Measurements from ENCODE around the gene CCND3. TPM values are rescaled to one million over a fixed set of nuclear protein-coding genes. Genes with fewer than 3 reads are reported as not detected.
A peak's percentile ranks its signal among the peaks of the same experiment; 100 is the strongest.

The CCND3 gene
- total and polyA plus RNA-seq, 2 of the 13 experiments (the other 11 are each of a cell fraction or from before 2014, with no cell fraction given), result 4.3 to 7.2 TPM

- TF ChIP-seq PRPF4 (IDR thresholded peaks at IDR 0.05; ENCODE audit: low read depth, low read length, poor library complexity, severe bottlenecking) (no peak), ZNF580 (CRISPR knock-in tag; IDR thresholded peaks at IDR 0.05; ENCODE audit: borderline replicate concordance, low read depth) (peak; percentile 15; the same call in 1 of the 2 replicates), ZNF772 (CRISPR knock-in tag; IDR thresholded peaks at IDR 0.05) (no peak; the same call in 1 of the 2 replicates), ELF4 (CRISPR knock-in tag; IDR thresholded peaks at IDR 0.05; ENCODE audit: borderline replicate concordance) (0 out of 2 replicates have a peak, but pooled peaks have one; percentile 81), ZNF333 (CRISPR knock-in tag; IDR thresholded peaks at IDR 0.05; ENCODE audit: borderline replicate concordance) (0 out of 2 replicates have a peak, but pooled peaks have one; percentile 2), NKX3-1 (CRISPR knock-in tag; IDR thresholded peaks at IDR 0.05) (peak; percentile 94), ZNF432 (CRISPR knock-in tag; IDR thresholded peaks at IDR 0.05; ENCODE audit: borderline replicate concordance) (no peak), ZBTB38 (CRISPR knock-in tag; IDR thresholded peaks at IDR 0.05) (no peak; the same call in 1 of the 2 replicates), ZNF207 (IDR thresholded peaks at IDR 0.05; ENCODE audit: borderline replicate concordance) (no peak), CBX1 (IDR thresholded peaks at IDR 0.05; ENCODE audit: low read depth) (no peak), TBP (CRISPR knock-in tag; IDR thresholded peaks at IDR 0.05) (peak; percentile 50; the same call in 1 of the 2 replicates), MAFK (conservative IDR thresholded peaks at IDR 0.05 in 1 of 2, IDR thresholded peaks at IDR 0.05 in 1 of 2; ENCODE audit: low read length in 2 of 2) (no peak), ZBTB10 (CRISPR knock-in tag; IDR thresholded peaks at IDR 0.05; ENCODE audit: borderline replicate concordance) (0 out of 2 replicates have a peak, but pooled peaks have one; percentile 50), NCOA5 (CRISPR knock-in tag; IDR thresholded peaks at IDR 0.05) (no peak), BRCA1 (CRISPR knock-in tag; IDR thresholded peaks at IDR 0.05) (no peak; the same call in 1 of the 2 replicates), MTF1 (CRISPR knock-in tag; IDR thresholded peaks at IDR 0.05) (no peak), RXRA (CRISPR knock-in tag; IDR thresholded peaks at IDR 0.05) (peak; percentile 46; the same call in 1 of the 2 replicates), KAT8 (CRISPR knock-in tag; IDR thresholded peaks at IDR 0.05) (peak; percentile 99), ZBTB3 (CRISPR knock-in tag; IDR thresholded peaks at IDR 0.05; ENCODE audit: borderline replicate concordance, low read depth) (no peak; the same call in 1 of the 2 replicates), TCF7 (IDR thresholded peaks at IDR 0.05; ENCODE audit: low read depth) (no peak)
- TF ChIP-seq, protein P1, sequence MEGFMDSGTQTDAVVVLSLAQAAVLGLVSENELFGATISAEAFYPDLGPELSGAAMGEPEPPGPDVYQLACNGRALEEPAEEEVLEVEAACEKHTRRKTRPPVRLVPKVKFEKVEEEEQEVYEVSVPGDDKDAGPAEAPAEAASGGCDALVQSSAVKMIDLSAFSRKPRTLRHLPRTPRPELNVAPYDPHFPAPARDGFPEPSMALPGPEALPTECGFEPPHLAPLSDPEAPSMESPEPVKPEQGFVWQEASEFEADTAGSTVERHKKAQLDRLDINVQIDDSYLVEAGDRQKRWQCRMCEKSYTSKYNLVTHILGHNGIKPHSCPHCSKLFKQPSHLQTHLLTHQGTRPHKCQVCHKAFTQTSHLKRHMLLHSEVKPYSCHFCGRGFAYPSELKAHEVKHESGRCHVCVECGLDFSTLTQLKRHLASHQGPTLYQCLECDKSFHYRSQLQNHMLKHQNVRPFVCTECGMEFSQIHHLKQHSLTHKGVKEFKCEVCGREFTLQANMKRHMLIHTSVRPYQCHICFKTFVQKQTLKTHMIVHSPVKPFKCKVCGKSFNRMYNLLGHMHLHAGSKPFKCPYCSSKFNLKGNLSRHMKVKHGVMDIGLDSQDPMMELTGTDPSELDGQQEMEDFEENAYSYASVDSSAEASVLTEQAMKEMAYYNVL (CRISPR knock-in tag; IDR thresholded peaks at IDR 0.05; ENCODE audit: borderline replicate concordance), result peak; percentile 48; the same call in 1 of the 2 replicates
- TF ChIP-seq, protein P2, sequence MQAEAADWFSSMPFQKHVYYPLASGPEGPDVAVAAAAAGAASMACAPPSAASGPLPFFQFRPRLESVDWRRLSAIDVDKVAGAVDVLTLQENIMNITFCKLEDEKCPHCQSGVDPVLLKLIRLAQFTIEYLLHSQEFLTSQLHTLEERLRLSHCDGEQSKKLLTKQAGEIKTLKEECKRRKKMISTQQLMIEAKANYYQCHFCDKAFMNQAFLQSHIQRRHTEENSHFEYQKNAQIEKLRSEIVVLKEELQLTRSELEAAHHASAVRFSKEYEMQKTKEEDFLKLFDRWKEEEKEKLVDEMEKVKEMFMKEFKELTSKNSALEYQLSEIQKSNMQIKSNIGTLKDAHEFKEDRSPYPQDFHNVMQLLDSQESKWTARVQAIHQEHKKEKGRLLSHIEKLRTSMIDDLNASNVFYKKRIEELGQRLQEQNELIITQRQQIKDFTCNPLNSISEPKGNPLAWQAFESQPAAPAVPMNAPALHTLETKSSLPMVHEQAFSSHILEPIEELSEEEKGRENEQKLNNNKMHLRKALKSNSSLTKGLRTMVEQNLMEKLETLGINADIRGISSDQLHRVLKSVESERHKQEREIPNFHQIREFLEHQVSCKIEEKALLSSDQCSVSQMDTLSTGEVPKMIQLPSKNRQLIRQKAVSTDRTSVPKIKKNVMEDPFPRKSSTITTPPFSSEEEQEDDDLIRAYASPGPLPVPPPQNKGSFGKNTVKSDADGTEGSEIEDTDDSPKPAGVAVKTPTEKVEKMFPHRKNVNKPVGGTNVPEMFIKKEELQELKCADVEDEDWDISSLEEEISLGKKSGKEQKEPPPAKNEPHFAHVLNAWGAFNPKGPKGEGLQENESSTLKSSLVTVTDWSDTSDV (CRISPR knock-in tag; IDR thresholded peaks at IDR 0.05), result peak; percentile 12; the same call in 1 of the 2 replicates
Measured at GRCh38 chr6:41920921-41921711, 20.5 kb downstream of the CCND3 start, which contains the start of the genes BYSL and MED20 (continued).
